Cardiac fibroblast (primary cell): Measurements from ENCODE around the gene PMCH.
"Not testable (repeated sequence)": the region's sequence is repeated elsewhere in the genome, so short reads cannot be mapped to it uniquely, and the experiment has no call there.

Experiments
- DNase-seq, 2 donors: peaks; one replicate each; pipeline versions ENCODE4 v3.0.0 to v3.0.0-alpha.2; 2010; ENCODE audit warnings: low read depth in 2 of 2
- H3K4me3 ChIP-seq, 2 donors: replicated peaks in 1 of 2; 1 replicate in 1 of 2; 2 replicates in 1 of 2; pipeline ENCODE4 v1.5.1; 2011; ENCODE audit warnings: low read depth in 2 of 2, low read length in 2 of 2, mild to moderate bottlenecking in 2 of 2, moderate library complexity in 1 of 2
- TF ChIP-seq, protein P1 (sequence below): IDR thresholded peaks from one replicate; pipeline ENCODE4 v1.5.1; 2011; ENCODE audit warnings: low read depth, mild to moderate bottlenecking, low read length, inconsistent platforms

PMCH gene, protein sequence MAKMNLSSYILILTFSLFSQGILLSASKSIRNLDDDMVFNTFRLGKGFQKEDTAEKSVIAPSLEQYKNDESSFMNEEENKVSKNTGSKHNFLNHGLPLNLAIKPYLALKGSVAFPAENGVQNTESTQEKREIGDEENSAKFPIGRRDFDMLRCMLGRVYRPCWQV

DNA sequence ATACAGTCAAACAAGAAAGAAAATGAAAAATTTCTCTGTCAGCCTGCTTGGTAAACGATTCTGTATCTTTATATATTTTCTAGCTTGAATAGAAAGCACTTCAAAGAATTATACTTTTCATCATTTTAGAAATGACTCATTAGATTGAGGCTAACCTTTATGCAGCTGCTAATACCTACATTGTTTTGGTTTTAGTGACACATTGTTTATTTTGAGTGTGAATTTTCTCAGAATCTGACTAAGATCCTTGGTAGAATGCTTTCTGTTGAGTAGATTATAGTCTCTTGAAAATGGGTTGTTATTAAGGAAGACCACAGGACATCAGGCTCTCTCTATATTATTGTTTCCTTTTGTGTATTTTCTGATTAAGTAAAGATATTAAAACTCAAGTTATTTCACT is at the start of gene PMCH:
Gene PMCH, minus strand, starts transcription at position 45 of the 400 bp plus-strand sequence. CDS start 63 bp downstream, outside the sequence.
- no peak within 1 kb of the TSS for H3K4me3 ChIP-seq
- TF ChIP-seq, protein P1, sequence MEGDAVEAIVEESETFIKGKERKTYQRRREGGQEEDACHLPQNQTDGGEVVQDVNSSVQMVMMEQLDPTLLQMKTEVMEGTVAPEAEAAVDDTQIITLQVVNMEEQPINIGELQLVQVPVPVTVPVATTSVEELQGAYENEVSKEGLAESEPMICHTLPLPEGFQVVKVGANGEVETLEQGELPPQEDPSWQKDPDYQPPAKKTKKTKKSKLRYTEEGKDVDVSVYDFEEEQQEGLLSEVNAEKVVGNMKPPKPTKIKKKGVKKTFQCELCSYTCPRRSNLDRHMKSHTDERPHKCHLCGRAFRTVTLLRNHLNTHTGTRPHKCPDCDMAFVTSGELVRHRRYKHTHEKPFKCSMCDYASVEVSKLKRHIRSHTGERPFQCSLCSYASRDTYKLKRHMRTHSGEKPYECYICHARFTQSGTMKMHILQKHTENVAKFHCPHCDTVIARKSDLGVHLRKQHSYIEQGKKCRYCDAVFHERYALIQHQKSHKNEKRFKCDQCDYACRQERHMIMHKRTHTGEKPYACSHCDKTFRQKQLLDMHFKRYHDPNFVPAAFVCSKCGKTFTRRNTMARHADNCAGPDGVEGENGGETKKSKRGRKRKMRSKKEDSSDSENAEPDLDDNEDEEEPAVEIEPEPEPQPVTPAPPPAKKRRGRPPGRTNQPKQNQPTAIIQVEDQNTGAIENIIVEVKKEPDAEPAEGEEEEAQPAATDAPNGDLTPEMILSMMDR, result no peak
- peak in 1 of 2 donors; percentile 70 for DNase-seq

DNA sequence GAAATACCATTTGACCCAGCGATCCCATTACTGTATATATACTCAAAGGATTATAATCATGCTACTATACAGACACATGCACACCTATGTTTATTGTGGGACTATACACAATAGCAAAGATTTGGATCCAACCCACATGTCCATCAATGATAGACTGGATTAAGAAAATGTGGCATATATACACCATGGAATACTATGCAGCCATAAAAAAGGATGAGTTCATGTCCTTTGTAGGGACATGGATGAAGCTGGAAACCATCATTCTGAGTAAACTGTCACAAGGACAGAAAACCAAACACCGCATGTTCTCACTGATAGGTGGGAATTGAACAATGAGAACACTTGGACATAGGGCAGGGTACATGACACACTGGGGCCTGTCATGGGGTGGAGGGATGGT is 43.2 kb upstream of the PMCH start:
- not testable (repeated sequence) for H3K4me3 ChIP-seq, DNase-seq

DNA sequence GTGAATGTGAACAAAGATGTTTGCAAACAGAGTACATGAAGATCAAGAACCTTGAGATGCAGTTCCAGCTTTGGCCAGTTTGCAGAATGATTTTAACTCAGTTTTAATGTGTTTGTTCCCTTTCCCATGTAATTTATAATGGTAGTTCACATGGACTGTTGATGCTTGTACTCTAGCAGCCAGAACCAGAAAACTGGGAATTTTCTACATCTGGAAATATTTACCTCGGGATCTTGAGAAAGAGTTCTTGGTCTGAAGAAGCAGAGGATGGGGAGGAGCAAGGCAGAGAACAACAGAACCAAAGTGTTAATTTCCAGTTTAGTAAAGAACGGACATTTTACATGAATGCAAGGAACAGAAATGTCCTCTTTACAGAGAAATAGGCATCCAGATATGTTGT is 37.0 kb upstream of the PMCH start:
- no peak for DNase-seq
- TF ChIP-seq, protein P1, result no peak
- H3K4me3 ChIP-seq, result no peak overlapping the region

DNA sequence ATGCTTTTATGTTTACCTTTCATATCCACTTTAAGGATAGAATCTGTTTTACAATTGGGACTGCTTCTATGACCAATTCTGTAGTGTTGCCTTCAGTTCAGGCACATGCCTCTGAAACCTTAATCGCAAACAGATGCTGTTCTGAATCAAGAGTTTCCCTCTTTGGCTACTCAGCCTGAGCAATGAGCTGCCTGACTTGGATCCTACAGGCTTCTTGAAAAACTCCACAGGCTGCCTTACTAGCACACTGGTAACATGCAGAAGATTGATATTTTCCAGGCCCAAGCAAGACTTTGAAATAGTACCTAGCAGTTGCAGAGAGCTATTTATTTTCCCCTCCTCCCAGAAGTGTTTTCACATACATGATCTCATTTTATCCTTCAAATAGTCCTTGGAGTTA is 34.8 kb upstream of the PMCH start:
- TF ChIP-seq, protein P1, result no peak
- DNase-seq, result peak in 1 of 2 donors; percentile 11
- H3K4me3 ChIP-seq, result no peak overlapping the region

DNA sequence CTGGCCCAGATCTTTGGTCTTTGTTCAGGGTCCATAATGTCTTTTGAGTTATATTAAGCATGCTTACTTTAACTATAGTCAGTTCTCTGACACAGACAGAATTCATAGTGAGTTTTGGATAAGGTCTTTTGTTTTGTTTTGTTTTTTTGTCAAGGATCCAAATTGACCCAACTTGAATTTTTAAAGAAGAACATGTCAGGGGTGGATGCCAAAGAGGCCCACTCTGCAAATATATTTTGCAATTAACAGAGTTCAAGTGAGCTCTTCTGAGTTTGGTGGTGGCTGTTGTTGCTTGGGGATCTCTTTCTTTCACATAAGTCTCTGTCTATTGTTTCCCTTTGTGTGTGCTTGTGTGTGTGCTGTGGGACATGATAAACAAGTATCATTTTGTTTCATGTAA is 34.4 kb upstream of the PMCH start:
- DNase-seq, result peak in 1 of 2 donors; percentile 6
- no peak overlapping the region for H3K4me3 ChIP-seq
- TF ChIP-seq, protein P1, result no peak

DNA sequence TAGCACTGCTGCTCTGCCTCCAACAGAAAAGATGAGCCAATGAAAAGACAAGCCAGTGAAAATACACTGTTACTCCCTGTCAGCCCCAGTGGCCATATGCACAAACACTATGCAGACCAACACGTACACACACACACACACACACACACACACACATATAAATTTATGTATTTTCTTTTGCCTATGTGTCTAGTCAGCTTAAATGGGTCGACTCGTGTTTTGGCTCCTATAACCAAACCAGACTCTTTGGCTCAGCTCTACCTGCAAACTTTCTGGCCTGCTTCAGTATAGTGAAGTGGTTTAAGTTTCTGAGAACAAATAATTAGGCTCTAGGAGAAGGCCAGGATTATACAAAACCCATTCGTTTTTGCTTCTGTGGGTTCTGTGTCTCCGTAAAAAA is 30.3 kb upstream of the PMCH start:
- DNase-seq, result no peak
- no peak overlapping the region for H3K4me3 ChIP-seq
- TF ChIP-seq, protein P1, result no peak

DNA sequence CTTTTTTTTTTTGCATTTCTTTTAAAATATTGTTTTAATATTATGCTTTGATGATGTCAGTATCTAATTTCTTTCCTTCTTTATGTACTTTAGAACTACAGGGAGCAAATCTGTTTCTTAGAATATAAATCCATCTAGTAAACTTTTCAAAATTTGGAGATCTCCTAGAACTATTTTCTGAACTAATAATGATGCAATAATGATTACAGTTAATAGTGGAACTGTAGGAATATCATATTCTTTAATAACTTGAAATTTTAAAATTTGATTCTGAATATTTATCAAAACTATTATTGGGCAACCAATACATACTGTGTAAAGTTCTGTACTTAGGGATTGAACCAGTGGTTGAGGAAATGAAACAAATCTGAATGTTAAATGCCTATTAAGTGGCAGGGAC is 23.1 kb upstream of the PMCH start:
- TF ChIP-seq, protein P1, result no peak
- H3K4me3 ChIP-seq, result no peak overlapping the region

More for the DNA sequence above, 23.1 kb upstream of the PMCH start:
- DNase-seq, result no peak
